ENCODE results near the gene MOGAT2. TPM values are rescaled to one million over a fixed set of nuclear protein-coding genes. Genes with fewer than 3 reads are reported as not detected.

The MOGAT2 gene
- total and polyA plus RNA-seq, 2 of the 13 experiments (the other 11 are each of a cell fraction or from before 2014, with no cell fraction given), result 27.2 to 27.8 TPM

- TF ChIP-seq ZNF598 (CRISPR knock-in tag; IDR thresholded peaks at IDR 0.05; ENCODE audit: borderline replicate concordance), result no peak
- TF ChIP-seq ZNF879 (CRISPR knock-in tag; IDR thresholded peaks at IDR 0.05), result 0 out of 2 replicates have a peak, but pooled peaks have one; percentile 40
- no peak for TF ChIP-seq ZNF276 (CRISPR knock-in tag; IDR thresholded peaks at IDR 0.05; ENCODE audit: low read depth)
- TF ChIP-seq PRDM15 (CRISPR knock-in tag; IDR thresholded peaks at IDR 0.05), result no peak
- TF ChIP-seq SETDB1 (CRISPR knock-in tag; IDR thresholded peaks at IDR 0.05; ENCODE audit: borderline replicate concordance), result no peak
- no peak for TF ChIP-seq KLF9 (CRISPR knock-in tag; IDR thresholded peaks at IDR 0.05; ENCODE audit: low read depth)
- no peak for TF ChIP-seq MTA1 (CRISPR knock-in tag; IDR thresholded peaks at IDR 0.05; ENCODE audit: borderline replicate concordance)
- TF ChIP-seq ZNF891 (CRISPR knock-in tag; IDR thresholded peaks at IDR 0.05), result peak; percentile 72; the same call in 1 of the 2 replicates
- no peak for TF ChIP-seq GMEB1 (CRISPR knock-in tag; IDR thresholded peaks at IDR 0.05; ENCODE audit: borderline replicate concordance)
- no peak for TF ChIP-seq ETV6 (CRISPR knock-in tag; conservative IDR thresholded peaks at IDR 0.05)
- TF ChIP-seq ERF (CRISPR knock-in tag; IDR thresholded peaks at IDR 0.05), result 0 out of 2 replicates have a peak, but pooled peaks have one; percentile 41
- TF ChIP-seq HMGA1 (CRISPR knock-in tag; conservative IDR thresholded peaks at IDR 0.05), result no peak
- no peak for TF ChIP-seq ZNF549 (CRISPR knock-in tag; IDR thresholded peaks at IDR 0.05)
- TF ChIP-seq FOXK1 (CRISPR knock-in tag; IDR thresholded peaks at IDR 0.05; ENCODE audit: borderline replicate concordance, low read depth), result no peak
- TF ChIP-seq ZBTB4 (CRISPR knock-in tag; IDR thresholded peaks at IDR 0.05; ENCODE audit: borderline replicate concordance), result no peak
- TF ChIP-seq ZNF230 (CRISPR knock-in tag; IDR thresholded peaks at IDR 0.05), result no peak
- peak; percentile 87; the same call in 1 of the 2 replicates for TF ChIP-seq MYC (CRISPR knock-in tag; IDR thresholded peaks at IDR 0.05; ENCODE audit: borderline replicate concordance)
- TF ChIP-seq ZNF10 (CRISPR knock-in tag; IDR thresholded peaks at IDR 0.05; ENCODE audit: borderline replicate concordance, low read depth), result no peak
- TF ChIP-seq ZSCAN21 (CRISPR knock-in tag; IDR thresholded peaks at IDR 0.05; ENCODE audit: borderline replicate concordance), result no peak
Measured at GRCh38 chr11:75734491-75735180, 17.0 kb downstream of the MOGAT2 start (continued).
